Panc1 (cell line): ENCODE measurements around the gene SH3BP4. TPM values are rescaled to one million over a fixed set of nuclear protein-coding genes. Genes with fewer than 3 reads are reported as not detected.

ENCODE experiments used
- ATAC-seq: fragments of 200-7000 bp; cut with Tn5 transposase; 2 replicates; pipeline ENCODE4 v1.9.1; 2020; ENCODE audit warnings: mild to moderate bottlenecking, moderate library complexity
- BruUV-seq: library from RNA; stranded (reverse); fragments of 400-500 nt; replicated peaks from 2 replicates; lab custom pipeline; 2021; lab: Mats Ljungman, UMichigan
- CTCF ChIA-PET: fragments of 300-600 bp; sonication (Branson Sonifier 250); formaldehyde crosslinking; loops from one replicate; lab custom pipeline; 2022; ENCODE audit warnings: antibody characterized with exemption; lab: Charles Lee
- POLR2A ChIA-PET: fragments of 300-600 bp; sonication (Branson Sonifier 250); formaldehyde crosslinking; loops from one replicate; lab custom pipeline; 2022; ENCODE audit warnings: antibody characterized with exemption; lab: Charles Lee
- DNase-seq: peaks from one replicate; pipeline ENCODE4 v3.0.0-alpha.2; 2010; ENCODE audit warnings: low read depth, low spot score
- H3K27ac ChIP-seq: 2 replicates; pipeline ENCODE4 v1.5.1; 2011; ENCODE audit warnings: mild to moderate bottlenecking, low read length, inconsistent platforms
- H3K27me3 ChIP-seq: fragments of 200-500 bp; sonication (Bioruptor generic); 2 replicates; pipeline ENCODE4 v1.6.0; 2014; ENCODE audit warnings: low read length, inconsistent platforms; ENCODE audit not compliant: control insufficient read depth, insufficient read depth
- H3K36me3 ChIP-seq: fragments of 200-500 bp; sonication (Bioruptor generic); 2 replicates; pipeline ENCODE4 v1.5.1; 2014; ENCODE audit warnings: inconsistent platforms, mild to moderate bottlenecking, low read length, moderate library complexity; ENCODE audit not compliant: control insufficient read depth, insufficient read depth
- H3K4me1 ChIP-seq: 2 replicates; pipeline ENCODE4 v1.5.1; 2011; ENCODE audit warnings: inconsistent platforms, mild to moderate bottlenecking, low read length, moderate library complexity; ENCODE audit not compliant: control insufficient read depth, insufficient read depth
- H3K4me3 ChIP-seq, 2 experiments: 2 replicates each; pipeline ENCODE4 v1.5.1; 2011 to 2012; ENCODE audit warnings: low read depth in 2 of 2, low read length in 2 of 2, mild to moderate bottlenecking in 2 of 2, inconsistent platforms in 1 of 2, moderate library complexity in 1 of 2
- H3K9me3 ChIP-seq: fragments of 200-500 bp; sonication (Bioruptor generic); 2 replicates; pipeline ENCODE4 v1.5.1; 2014; ENCODE audit warnings: low read depth, mild to moderate bottlenecking, inconsistent platforms, low read length, moderate library complexity; ENCODE audit not compliant: control insufficient read depth, insufficient read depth
- CTCF ChIP-seq: fragments of 450-650 bp; IDR thresholded peaks from 2 replicates; pipeline ENCODE4 v1.5.1; 2017; ENCODE audit warnings: mild to moderate bottlenecking
- POLR2AphosphoS5 ChIP-seq: IDR thresholded peaks from 2 replicates; pipeline ENCODE4 v1.6.1; 2012; ENCODE audit warnings: mild to moderate bottlenecking, low read depth, low read length, moderate library complexity
- SIN3A ChIP-seq: IDR thresholded peaks from 2 replicates; pipeline ENCODE4 v1.6.1; 2012; ENCODE audit warnings: low read depth, mild to moderate bottlenecking, low read length, moderate library complexity, borderline replicate concordance; ENCODE audit not compliant: insufficient read depth
- TCF7L2 ChIP-seq: IDR thresholded peaks from 2 replicates; pipeline ENCODE4 v1.6.1; 2011; ENCODE audit warnings: mild to moderate bottlenecking, low read depth, low read length, inconsistent platforms
- in situ Hi-C: cut with HindIII; loops from 2 replicates; pipeline ENCODE4 v1.10.0; 2016; ENCODE audit warnings: low sequenced_read_pairs, low pct_unique_long_range_greater_than_20kb
- intact Hi-C: fragments of 100-400 bp; cut with micrococcal nuclease; formaldehyde crosslinking; loops from one replicate; pipeline ENCODE4 v1.10.0; 2022; ENCODE audit not compliant: unreplicated experiment
- total RNA-seq: library from RNA; stranded (reverse); gene quantifications from one replicate; pipeline ENCODE4 v1.2.1, GENCODE V29; 2021; ENCODE audit not compliant: unreplicated experiment

SH3BP4 gene
- total RNA-seq, 1 experiment from 2014 or later: 133 TPM

- H3K27me3 ChIP-seq: no peaks in the 10 kb centered on the region
Observed at GRCh38 chr2:234953116-234954031, 1.6 kb downstream of the SH3BP4 start.

GRCh38 chr2:234954551-234954992, 2.8 kb downstream of the SH3BP4 start:
- Histone ChIP-seq H3K27ac (peak overlapping the region; percentile 99), H3K9me3 (no peaks in the 10 kb centered on the region), H3K27me3 (no peaks in the 10 kb centered on the region), H3K4me1 (peaks cover 65% of the 10 kb centered on the region), H3K36me3 (no peaks in the 10 kb centered on the region; the same call in 1 of the 2 replicates), H3K4me3 (peak overlapping the region; percentile 64 to 92)
- no peak for TF ChIP-seq POLR2AphosphoS5
- 0 out of 2 replicates have a peak, but pooled peaks have one; percentile 29 for TF ChIP-seq SIN3A
- BruUV-seq: no TSS peak
- in situ Hi-C loops (no loop called here), intact Hi-C loops (no loop called here)
- ChIA-PET CTCF (no interaction called here), POLR2A (no interaction called here)
- ATAC-seq: no peak
- DNase-seq: no peak

More at GRCh38 chr2:234953116-234954031, 1.6 kb downstream of the SH3BP4 start:
- ChIA-PET POLR2A (no interaction called here), CTCF (no interaction called here)
- in situ Hi-C loops (no loop called here), intact Hi-C loops (no loop called here)
- H3K9me3 ChIP-seq: no peaks in the 10 kb centered on the region
- TSS peak; percentile 50 for BruUV-seq
- DNase-seq (no peak), ATAC-seq (no peak)
- peak overlapping the region; percentile 99 for H3K27ac ChIP-seq
- TF ChIP-seq SIN3A: 0 out of 2 replicates have a peak, but pooled peaks have one; percentile 38
- TF ChIP-seq POLR2AphosphoS5: no peak
- no peaks in the 10 kb centered on the region; the same call in 1 of the 2 replicates for H3K36me3 ChIP-seq
- peaks cover 56% of the 10 kb centered on the region for H3K4me1 ChIP-seq
- peak overlapping the region; percentile 64 to 92 for H3K4me3 ChIP-seq

- DNase-seq: no peak
- Histone ChIP-seq H3K4me1 (peaks cover 65% of the 10 kb centered on the region), H3K9me3 (no peaks in the 10 kb centered on the region), H3K27ac (peak overlapping the region; percentile 99), H3K36me3 (no peaks in the 10 kb centered on the region; the same call in 1 of the 2 replicates), H3K27me3 (no peaks in the 10 kb centered on the region), H3K4me3 (peak overlapping the region; percentile 64 to 92)
- intact Hi-C loops (loop anchor here (5.0 kb wide), 2 partner anchors 73 to 403 kb away; no protein-coding TSS in a partner anchor), in situ Hi-C loops (no loop called here)
- BruUV-seq: no TSS peak
- ChIA-PET CTCF (no interaction called here), POLR2A (interaction anchor here (0.6 to 0.7 kb wide), 5 partner anchors 37 to 463 kb away, joined by 4 to 9 read pairs (median 7); no protein-coding TSS in a partner anchor)
- ATAC-seq: no peak
- TF ChIP-seq POLR2AphosphoS5: no peak
- TF ChIP-seq TCF7L2: no peak
- 0 out of 2 replicates have a peak, but pooled peaks have one; percentile 15 for TF ChIP-seq SIN3A
- TF ChIP-seq CTCF: no peak
Observed at GRCh38 chr2:234955091-234955591, 3.3 kb downstream of the SH3BP4 start.
